Natural killer cell (primary cell): Measurements from ENCODE around the gene DRC7. TPM values are rescaled to one million over a fixed set of nuclear protein-coding genes. Genes with fewer than 3 reads are reported as not detected.

Source experiments
- ATAC-seq, 3 donors: fragments of 150-1000 bp in 2 of 3; fragments of 200-7000 bp in 1 of 3; cut with Tn5 transposase; 1 replicate in 1 of 3; 2 replicates in 2 of 3; pipeline ENCODE4 v1.10.0; 2021; ENCODE audit warnings: mild to moderate bottlenecking in 2 of 3, moderate library complexity in 2 of 3
- DNase-seq, 2 donors: peaks; one replicate each; pipeline versions ENCODE4 v3.0.0 to v3.0.0-alpha.2; 2013 to 2021; ENCODE audit warnings: mixed read lengths in 1 of 2
- H3K27ac ChIP-seq: one replicate; pipeline ENCODE4 v1.5.1; 2013; ENCODE audit warnings: mild to moderate bottlenecking, low read length
- H3K27me3 ChIP-seq: one replicate; pipeline ENCODE4 v1.6.1; 2013; ENCODE audit warnings: low read length; ENCODE audit not compliant: control insufficient read depth, insufficient read depth
- H3K36me3 ChIP-seq: one replicate; pipeline ENCODE4 v1.6.1; 2013; ENCODE audit warnings: low read length; ENCODE audit not compliant: control insufficient read depth, insufficient read depth
- H3K4me1 ChIP-seq: one replicate; pipeline ENCODE4 v1.6.1; 2013; ENCODE audit warnings: low read length; ENCODE audit not compliant: control insufficient read depth, insufficient read depth
- H3K4me3 ChIP-seq: one replicate; pipeline ENCODE4 v1.5.1; 2013; ENCODE audit warnings: low read length
- H3K9me3 ChIP-seq: one replicate; pipeline ENCODE4 v1.6.1; 2013; ENCODE audit warnings: low read length; ENCODE audit not compliant: control insufficient read depth, insufficient read depth
- H3K27ac Mint-ChIP-seq, 2 donors: one replicate each; pipeline ENCODE4 v1.8.0; 2022; ENCODE audit warnings: mild to moderate bottlenecking in 2 of 2, mixed read lengths in 2 of 2, moderate library complexity in 1 of 2
- H3K27me3 Mint-ChIP-seq, 2 donors: one replicate each; pipeline ENCODE4 v1.8.0; 2022; ENCODE audit warnings: low read depth in 2 of 2, mixed read lengths in 2 of 2
- H3K36me3 Mint-ChIP-seq: one replicate; pipeline ENCODE4 v1.8.0; 2022; ENCODE audit warnings: mixed read lengths
- H3K4me1 Mint-ChIP-seq, 2 donors: one replicate each; pipeline ENCODE4 v1.8.0; 2022; ENCODE audit warnings: mixed read lengths in 2 of 2
- H3K4me3 Mint-ChIP-seq: one replicate; pipeline ENCODE4 v1.8.0; 2022; ENCODE audit warnings: mild to moderate bottlenecking, moderate library complexity, mixed read lengths
- H3K9me3 Mint-ChIP-seq, 2 donors: one replicate each; pipeline ENCODE4 v1.8.0; 2022; ENCODE audit warnings: mixed read lengths in 2 of 2
- CTCF ChIP-seq: fragments of 200-600 bp; IDR thresholded peaks from one replicate; pipeline ENCODE4 v1.8.0; 2022; ENCODE audit warnings: antibody characterized with exemption
- WGBS: methylation state at CpG from one replicate; pipeline ENCODE4 v1.1.7; 2013; ENCODE audit warnings: missing lambda C conversion rate; ENCODE audit not compliant: insufficient coverage; 5-methylcytosine and 5-hydroxymethylcytosine counted together
- intact Hi-C: fragments of 100-400 bp; cut with micrococcal nuclease; formaldehyde crosslinking; loops from one replicate; pipeline ENCODE4 v1.14.2; 2022
- total RNA-seq, 4 donors: library from RNA; stranded (reverse); fragments of 120-200 nt in 1 of 4; gene quantifications; one replicate each; pipeline versions ENCODE4 v1.2.3 to v1.2.4, GENCODE V29; 2013 to 2022

The DRC7 gene
- total RNA-seq, 3 donors from 2014 or later (not counting 1 experiment from before 2014, with no cell fraction given), result 0.33 TPM; not detected in 2

DNA sequence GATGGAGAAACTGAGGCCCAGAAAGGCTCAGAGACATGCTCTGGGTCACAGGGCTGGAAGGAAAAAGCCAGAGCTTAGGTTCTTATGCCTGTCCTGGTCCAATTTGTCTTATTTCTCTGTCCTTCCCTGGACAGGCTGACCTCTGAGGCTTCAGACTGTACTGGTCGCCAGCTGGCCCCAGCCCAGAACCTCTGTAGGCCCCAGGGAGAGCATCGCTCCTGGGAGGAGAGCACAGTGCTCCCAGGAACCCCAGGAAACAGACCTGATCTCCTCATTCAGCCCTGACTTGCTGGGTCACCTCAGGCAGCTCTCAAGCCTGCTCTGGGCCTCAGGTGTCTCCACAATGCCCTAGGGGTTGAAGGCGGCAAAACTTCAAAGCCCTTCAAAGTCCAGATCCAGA is 4.9 kb downstream of the DRC7 start:
- H3K36me3 ChIP-seq, result no peaks in the 10 kb centered on the region
- H3K9me3 Mint-ChIP-seq, result no peaks in the 10 kb centered on the region
- H3K4me1 Mint-ChIP-seq, result peaks cover 0 to 6% of the 10 kb centered on the region in 2 donors
- ATAC-seq (no peak), DNase-seq (no peak)
- WGBS, result 85% methylated on average over 3 of the region's 3 CpGs
- intact Hi-C loops, result no loop called here
- no peaks in the 10 kb centered on the region for H3K9me3 ChIP-seq
- peaks cover 9% of the 10 kb centered on the region for H3K4me1 ChIP-seq
- H3K27me3 Mint-ChIP-seq, result no peaks in the 10 kb centered on the region
- H3K4me3 ChIP-seq, result no peak overlapping the region
- H3K36me3 Mint-ChIP-seq, result no peaks in the 10 kb centered on the region
- H3K4me3 Mint-ChIP-seq, result no peak overlapping the region
- no peaks in the 10 kb centered on the region for H3K27me3 ChIP-seq
- H3K27ac ChIP-seq, result no peak overlapping the region
- no peak overlapping the region for H3K27ac Mint-ChIP-seq
- TF ChIP-seq CTCF, result no peak

DNA sequence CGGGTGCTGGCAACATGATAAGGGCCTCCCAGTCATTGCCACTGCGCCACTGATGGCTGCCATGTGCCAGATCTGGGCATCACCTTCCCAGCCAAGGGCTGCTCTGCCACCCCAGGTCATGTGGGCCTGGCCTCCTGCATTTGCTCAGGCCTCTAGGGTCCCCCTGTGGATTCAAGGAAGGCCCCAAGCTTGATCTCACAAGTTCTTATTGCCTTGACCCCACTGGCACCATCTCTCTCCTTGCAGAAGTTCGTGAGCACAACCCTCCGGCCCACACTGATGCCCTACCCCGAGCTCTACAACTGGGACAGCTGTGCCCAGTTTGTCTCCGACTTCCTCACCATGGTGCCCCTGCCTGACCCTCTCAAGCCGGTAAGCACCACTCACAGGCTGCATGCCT is 5.3 kb downstream of the DRC7 start:
- Histone ChIP-seq H3K9me3 (no peaks in the 10 kb centered on the region), H3K4me1 (peaks cover 5% of the 10 kb centered on the region), H3K27ac (no peak overlapping the region), H3K27me3 (no peaks in the 10 kb centered on the region), H3K4me3 (no peak overlapping the region), H3K36me3 (no peaks in the 10 kb centered on the region)
- H3K27ac Mint-ChIP-seq, result peak overlapping the region in 1 of 2 donors; percentile 10
- H3K36me3 Mint-ChIP-seq, result no peaks in the 10 kb centered on the region
- no peak for TF ChIP-seq CTCF
- peaks cover 0 to 2% of the 10 kb centered on the region in 2 donors for H3K4me1 Mint-ChIP-seq
- 90% methylated on average over 7 of the region's 7 CpGs for WGBS
- no peak for DNase-seq
- H3K27me3 Mint-ChIP-seq, result no peaks in the 10 kb centered on the region
- ATAC-seq, result no peak
- intact Hi-C loops, result no loop called here
- no peaks in the 10 kb centered on the region for H3K9me3 Mint-ChIP-seq
- H3K4me3 Mint-ChIP-seq, result no peak overlapping the region

DNA sequence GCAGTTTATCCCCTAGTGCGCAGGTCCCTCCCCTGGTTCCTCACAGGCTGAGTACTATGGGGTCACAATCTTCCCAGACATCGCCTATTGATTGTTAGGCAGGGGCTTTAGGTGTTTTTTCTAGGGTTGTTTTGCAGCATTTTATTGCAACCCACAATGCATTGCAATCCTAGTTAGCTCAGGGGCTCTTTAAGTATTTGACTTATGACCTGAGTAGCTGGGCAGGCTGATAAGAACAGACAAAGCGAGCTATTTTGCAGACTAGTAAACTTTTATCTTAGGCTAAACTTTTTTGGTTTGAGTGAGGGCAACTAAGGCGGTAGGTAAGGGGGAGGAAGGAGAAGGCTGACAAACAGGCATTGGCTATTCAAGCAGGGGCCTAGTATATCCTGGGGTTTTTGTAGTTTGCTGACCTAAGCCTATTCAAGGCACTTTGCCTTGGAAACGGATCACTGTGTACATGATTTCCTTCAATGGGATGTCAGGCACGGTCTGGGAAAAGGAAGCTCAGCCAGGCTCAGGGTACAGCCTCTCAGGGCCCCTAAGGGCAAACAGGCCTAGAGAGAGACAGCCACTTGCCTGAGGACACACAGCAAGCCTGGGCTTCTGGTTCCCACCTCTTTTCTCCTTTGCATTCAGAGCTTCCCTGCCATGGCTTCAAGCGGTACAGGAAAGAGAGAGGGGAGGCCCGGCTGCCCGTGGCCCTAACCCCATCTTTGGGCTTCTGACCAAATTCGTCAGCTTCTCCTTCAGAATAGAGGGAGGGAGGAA is 6.4 kb downstream of the DRC7 start:
- intact Hi-C loops, result no loop called here

More for the DNA sequence above, 6.4 kb downstream of the DRC7 start:
- DNase-seq, result no peak
- H3K27ac ChIP-seq, result no peak overlapping the region
- H3K36me3 ChIP-seq, result no peaks in the 10 kb centered on the region
- no peak for TF ChIP-seq CTCF
- Mint-ChIP-seq H3K4me1 (no peaks in the 10 kb centered on the region), H3K9me3 (no peaks in the 10 kb centered on the region), H3K36me3 (no peaks in the 10 kb centered on the region), H3K27ac (no peak overlapping the region), H3K27me3 (no peaks in the 10 kb centered on the region), H3K4me3 (no peak overlapping the region)
- no peak for ATAC-seq
- WGBS, result 82% methylated on average over 9 of the region's 10 CpGs
- H3K4me1 ChIP-seq, result no peaks in the 10 kb centered on the region
- H3K9me3 ChIP-seq, result no peaks in the 10 kb centered on the region
- no peaks in the 10 kb centered on the region for H3K27me3 ChIP-seq
- no peak overlapping the region for H3K4me3 ChIP-seq
